Measurements from ENCODE around the gene PRR30. TPM values are rescaled to one million over a fixed set of nuclear protein-coding genes. Genes with fewer than 3 reads are reported as not detected.

PRR30 gene
- total RNA-seq, 4 donors from 2014 or later = not detected

- H3K9me3 ChIP-seq = no peaks in the 10 kb centered on the region
- TF ChIP-seq CTCF (IDR thresholded peaks at IDR 0.05) (no peak), POLR2AphosphoS5 (IDR thresholded peaks at IDR 0.05) (no peak), EP300 (IDR thresholded peaks at IDR 0.05) (no peak), POLR2A (IDR thresholded peaks at IDR 0.05) (no peak)
- 95% methylated on average over 7 of the region's 7 CpGs for WGBS
- no peak overlapping the region for H3K4me3 ChIP-seq
- no peak for DNase-seq (ENCODE audit: low spot score in 2 of 2)
- peaks cover 22% of the 10 kb centered on the region for H3K4me1 ChIP-seq
- H3K27me3 ChIP-seq = no peaks in the 10 kb centered on the region
- H3K36me3 ChIP-seq = peaks cover 9% of the 10 kb centered on the region
- H3K27ac ChIP-seq = no peak overlapping the region
Measured at GRCh38 chr2:27136751-27137150, 2.5 kb downstream of the PRR30 start.

GRCh38 chr2:27135478-27135955 is 3.7 kb downstream of the PRR30 start:
- whole genome bisulfite sequencing = 77% methylated on average over 12 of the region's 12 CpGs
- no peak for DNase-seq (ENCODE audit: low spot score in 2 of 2)
- TF ChIP-seq POLR2AphosphoS5 (IDR thresholded peaks at IDR 0.05) (no peak), EP300 (IDR thresholded peaks at IDR 0.05) (no peak), CTCF (IDR thresholded peaks at IDR 0.05) (no peak), POLR2A (IDR thresholded peaks at IDR 0.05) (no peak)
- Histone ChIP-seq H3K27ac (no peak overlapping the region), H3K4me1 (peaks cover 22% of the 10 kb centered on the region), H3K9me3 (no peaks in the 10 kb centered on the region), H3K27me3 (no peaks in the 10 kb centered on the region), H3K4me3 (no peak overlapping the region), H3K36me3 (peaks cover 21% of the 10 kb centered on the region)

DNA sequence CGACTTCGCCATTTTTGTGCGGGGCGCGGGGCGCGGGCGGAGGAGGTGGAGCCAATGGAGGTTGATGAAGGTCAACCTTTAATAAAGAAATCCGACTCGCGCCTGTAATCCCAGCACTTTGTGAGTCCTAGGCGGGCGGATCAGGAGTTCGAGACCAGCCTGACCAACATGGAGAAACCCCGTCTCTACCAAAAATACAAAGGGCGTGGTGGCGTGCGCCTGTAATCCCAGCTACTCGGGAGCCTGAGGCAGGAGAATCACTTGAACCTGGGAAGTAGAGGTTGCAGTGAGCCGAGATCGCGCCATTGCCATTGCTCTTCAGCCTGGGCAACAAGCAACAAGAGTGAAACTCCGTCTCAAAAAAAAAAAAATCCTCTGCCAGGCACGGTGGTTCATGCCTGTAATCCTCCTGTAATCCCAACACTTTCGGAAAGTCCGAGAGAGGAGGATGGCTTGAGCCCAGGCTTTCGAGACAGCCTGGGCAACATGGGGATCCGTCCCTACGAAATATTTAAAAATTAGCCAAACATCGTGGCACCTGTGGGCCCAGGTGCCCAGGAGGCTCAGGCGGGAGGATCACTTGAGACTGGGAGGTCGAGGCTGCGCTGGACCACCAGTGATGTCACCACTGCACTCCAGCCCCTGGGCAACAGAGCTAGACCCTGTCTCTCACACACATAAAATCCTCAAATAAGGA is 4.3 kb downstream of the PRR30 start:
- WGBS = 89% methylated on average over 9 of the region's 33 CpGs
- DNase-seq (ENCODE audit: low spot score in 2 of 2) = no peak
- Histone ChIP-seq H3K27me3 (no peaks in the 10 kb centered on the region), H3K36me3 (peaks cover 27% of the 10 kb centered on the region), H3K4me3 (peak overlapping the region; percentile 88), H3K27ac (no peak overlapping the region), H3K9me3 (no peaks in the 10 kb centered on the region), H3K4me1 (peaks cover 22% of the 10 kb centered on the region)
- no peak for TF ChIP-seq EP300 (IDR thresholded peaks at IDR 0.05)

GRCh38 chr2:27133905-27134780 is 5.1 kb downstream of the PRR30 start, which contains the start of gene PREB:
Gene PREB, minus strand, starts transcription at chr2:27134636. Its CDS starts 215 bp downstream, at chr2:27134421.
- peak; percentile 97 to 98 for DNase-seq (ENCODE audit: low spot score in 2 of 2)
- H3K9me3 ChIP-seq = no peaks in the 10 kb centered on the region
- H3K4me1 ChIP-seq = peaks cover 22% of the 10 kb centered on the region
- H3K36me3 ChIP-seq = peaks cover 33% of the 10 kb centered on the region
- H3K27ac ChIP-seq = peak within 1 kb of the TSS; percentile 90
- H3K4me3 ChIP-seq = peak within 1 kb of the TSS; percentile 88
- TF ChIP-seq POLR2AphosphoS5 (IDR thresholded peaks at IDR 0.05) (peak; percentile 10 to 47 (median 10)), EP300 (IDR thresholded peaks at IDR 0.05) (no peak), POLR2A (IDR thresholded peaks at IDR 0.05) (peak in 1 of 2 donors; percentile 55), CTCF (IDR thresholded peaks at IDR 0.05) (no peak)
- under 1% methylated on average over 24 of the region's 86 CpGs for WGBS
- no peaks in the 10 kb centered on the region for H3K27me3 ChIP-seq

GRCh38 chr2:27133195-27133875 is 5.9 kb downstream of the PRR30 start:
- peaks cover 22% of the 10 kb centered on the region for H3K4me1 ChIP-seq
- WGBS = 34% methylated on average over 13 of the region's 14 CpGs
- peaks cover 33% of the 10 kb centered on the region for H3K36me3 ChIP-seq
- H3K27me3 ChIP-seq = no peaks in the 10 kb centered on the region
- DNase-seq (ENCODE audit: low spot score in 2 of 2) = no peak
- H3K9me3 ChIP-seq = no peaks in the 10 kb centered on the region
- no peak overlapping the region for H3K27ac ChIP-seq
- TF ChIP-seq POLR2A (IDR thresholded peaks at IDR 0.05) = no peak
- TF ChIP-seq POLR2AphosphoS5 (IDR thresholded peaks at IDR 0.05) = no peak
- no peak for TF ChIP-seq EP300 (IDR thresholded peaks at IDR 0.05)
- TF ChIP-seq CTCF (IDR thresholded peaks at IDR 0.05) = no peak
- H3K4me3 ChIP-seq = peak overlapping the region; percentile 88
